Measurements from ENCODE around the gene CTAGE6. TPM values are rescaled to one million over a fixed set of nuclear protein-coding genes. Genes with fewer than 3 reads are reported as not detected.
"Not testable (repeated sequence)": the region's sequence is repeated elsewhere in the genome, so short reads cannot be mapped to it uniquely, and the experiment has no call there.

CTAGE6 gene
- total and polyA plus RNA-seq, 2 donors from 2014 or later, result 0.13 TPM; not detected in 1

- H3K9ac ChIP-seq (ENCODE audit: low read length in 3 of 3); FAIRE-seq; intact Hi-C loops (cut with DNase I); H3K27ac ChIP-seq (ENCODE audit: low read depth in 2 of 2, low read length in 2 of 2); H3K9me3 ChIP-seq (ENCODE audit: control insufficient read depth in 2 of 3, insufficient read depth in 1 of 3, low read length in 3 of 3); H3K4me3 ChIP-seq (ENCODE audit: low read length in 3 of 3); H3K4me1 ChIP-seq (ENCODE audit: control insufficient read depth in 2 of 3, insufficient read depth in 2 of 3, low read depth in 1 of 3, low read length in 3 of 3); H3K36me3 ChIP-seq (ENCODE audit: control insufficient read depth in 2 of 3, insufficient read depth in 3 of 3, low read length in 3 of 3); H3K27me3 ChIP-seq (ENCODE audit: control insufficient read depth, insufficient read depth, low read length): not testable (repeated sequence)
- peak; percentile 51 for TF ChIP-seq CTCF (IDR thresholded peaks at IDR 0.05; ENCODE audit: borderline replicate concordance, extremely low read depth, insufficient read depth)
- peak in 2 of 5 donors; percentile 44 to 77 for DNase-seq
These were observed 20.3 kb downstream of the CTAGE6 start for GRCh38 chr7:143737037-143737819.

- H3K36me3 ChIP-seq (ENCODE audit: control insufficient read depth in 2 of 3, insufficient read depth in 3 of 3, low read length in 3 of 3), result no peaks in the 10 kb centered on the region
- H3K4me3 ChIP-seq (ENCODE audit: low read length in 3 of 3), result no peak overlapping the region
- H3K4me1 ChIP-seq (ENCODE audit: control insufficient read depth in 2 of 3, insufficient read depth in 2 of 3, low read depth in 1 of 3, low read length in 3 of 3), result no peaks in the 10 kb centered on the region
- no peak overlapping the region for H3K27ac ChIP-seq (ENCODE audit: low read depth in 2 of 2, low read length in 2 of 2)
- H3K9me3 ChIP-seq (ENCODE audit: control insufficient read depth in 2 of 3, insufficient read depth in 1 of 3, low read length in 3 of 3), result no peaks in the 10 kb centered on the region
- TF ChIP-seq CTCF (IDR thresholded peaks at IDR 0.05; ENCODE audit: borderline replicate concordance, extremely low read depth, insufficient read depth), result no peak
- no peak overlapping the region for H3K9ac ChIP-seq (ENCODE audit: low read length in 3 of 3)
- DNase-seq (no peak), FAIRE-seq (no peak)
- intact Hi-C loops (cut with DNase I), result no loop called here
- H3K27me3 ChIP-seq (ENCODE audit: control insufficient read depth, insufficient read depth, low read length), result no peaks in the 10 kb centered on the region
These were observed 21.5 kb downstream of the CTAGE6 start for GRCh38 chr7:143735962-143736361.

GRCh38 chr7:143733876-143734275, 23.6 kb downstream of the CTAGE6 start:
- intact Hi-C loops (cut with DNase I), result no loop called here
- no peak for TF ChIP-seq CTCF (IDR thresholded peaks at IDR 0.05; ENCODE audit: borderline replicate concordance, extremely low read depth, insufficient read depth)
- no peaks in the 10 kb centered on the region for H3K4me1 ChIP-seq (ENCODE audit: control insufficient read depth in 2 of 3, insufficient read depth in 2 of 3, low read depth in 1 of 3, low read length in 3 of 3)
- H3K9me3 ChIP-seq (ENCODE audit: control insufficient read depth in 2 of 3, insufficient read depth in 1 of 3, low read length in 3 of 3), result no peaks in the 10 kb centered on the region
- no peak overlapping the region for H3K9ac ChIP-seq (ENCODE audit: low read length in 3 of 3)
- no peak for DNase-seq
- H3K27me3 ChIP-seq (ENCODE audit: control insufficient read depth, insufficient read depth, low read length), result no peaks in the 10 kb centered on the region
- no peaks in the 10 kb centered on the region for H3K36me3 ChIP-seq (ENCODE audit: control insufficient read depth in 2 of 3, insufficient read depth in 3 of 3, low read length in 3 of 3)
- H3K27ac ChIP-seq (ENCODE audit: low read depth in 2 of 2, low read length in 2 of 2), result no peak overlapping the region
- no peak for FAIRE-seq
- H3K4me3 ChIP-seq (ENCODE audit: low read length in 3 of 3), result no peak overlapping the region

All from kidney (tissue), 14 donors.